Bladder microvascular endothelial cell (primary cell): ENCODE data around the gene YPEL2. TPM values are rescaled to one million over a fixed set of nuclear protein-coding genes. Genes with fewer than 3 reads are reported as not detected.

ENCODE experiments used
- total RNA-seq: library from RNA; depleted of rRNA; stranded (reverse); fragments of >200 nt; gene quantifications from 2 replicates; pipeline ENCODE4 v1.2.3, GENCODE V29; 2014

YPEL2 gene
- total RNA-seq, result 46.0 and 127 TPM in 2 replicates

GRCh38 chr17:59331129-59331928 is at the start of gene YPEL2:
YPEL2 (plus strand) TSS chr17:59331655; CDS start chr17:59353410, 21,755 bp downstream.

Other genes with a start within 250 kb of the YPEL2 start
- 30.4 and 65.4 TPM in 2 replicates for gene TRIM37, start 224.8 kb upstream of the YPEL2 start, total RNA-seq
- gene SKA2, start 176.5 kb upstream of the YPEL2 start, total RNA-seq, result 41.9 and 49.0 TPM in 2 replicates
- 7.7 and 12.6 TPM in 2 replicates for gene PRR11, start 175.9 kb upstream of the YPEL2 start, total RNA-seq
- 14.9 and 24.7 TPM in 2 replicates for gene SMG8, start 121.6 kb upstream of the YPEL2 start, total RNA-seq
- gene GDPD1, start 111.1 kb upstream of the YPEL2 start, total RNA-seq, result 0.97 and 3.1 TPM in 2 replicates
- gene DHX40, start 234.0 kb downstream of the YPEL2 start, total RNA-seq, result 43.4 and 48.0 TPM in 2 replicates